Smooth muscle cell of the brain vasculature (primary cell): Measurements from ENCODE around the gene NOX5.

ENCODE experiments used
- DNase-seq: peaks from one replicate; pipeline ENCODE4 v3.0.0-alpha.2; 2012; ENCODE audit warnings: low read depth, low spot score

NOX5 gene

DNA sequence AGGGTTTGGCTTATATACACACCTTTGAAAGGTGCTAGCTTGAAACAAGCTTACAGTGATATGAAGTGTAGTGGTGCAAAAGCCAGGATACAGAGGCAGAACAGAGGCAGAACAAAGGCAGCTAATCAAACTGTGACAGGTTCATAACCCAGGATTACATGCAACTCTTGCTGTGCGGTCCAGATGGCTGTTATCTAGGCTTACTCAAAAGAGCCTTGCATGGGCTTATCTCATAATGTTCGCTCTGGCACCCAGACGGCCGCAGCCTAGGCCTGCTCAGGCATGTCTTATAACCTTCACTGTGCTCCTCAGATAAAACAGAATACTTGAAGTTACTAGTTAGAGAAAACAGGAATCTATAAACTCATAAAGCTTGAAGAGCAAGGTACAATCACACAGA, 22.8 kb upstream of the NOX5 start:
- DNase-seq = no peak

DNA sequence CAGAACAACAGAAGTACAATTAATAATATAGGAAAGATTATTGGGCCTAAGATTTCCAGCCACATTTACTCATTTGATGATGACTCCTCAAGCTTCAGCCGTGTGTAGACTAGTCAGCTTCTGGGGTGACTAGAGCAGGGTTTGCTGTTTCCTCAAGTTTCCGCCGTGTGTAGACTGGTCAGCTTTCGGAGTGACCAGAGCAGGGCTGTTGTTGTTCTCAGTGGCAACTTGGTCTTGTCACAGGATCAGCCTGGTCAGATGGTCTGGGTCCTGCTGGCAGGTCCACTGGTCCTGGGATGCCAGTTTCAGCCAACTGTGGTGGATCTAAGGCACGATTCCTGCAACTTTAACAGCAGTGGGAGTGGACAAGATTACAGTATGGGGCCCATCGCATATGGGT, 21.8 kb upstream of the NOX5 start:
- no peak for DNase-seq

DNA sequence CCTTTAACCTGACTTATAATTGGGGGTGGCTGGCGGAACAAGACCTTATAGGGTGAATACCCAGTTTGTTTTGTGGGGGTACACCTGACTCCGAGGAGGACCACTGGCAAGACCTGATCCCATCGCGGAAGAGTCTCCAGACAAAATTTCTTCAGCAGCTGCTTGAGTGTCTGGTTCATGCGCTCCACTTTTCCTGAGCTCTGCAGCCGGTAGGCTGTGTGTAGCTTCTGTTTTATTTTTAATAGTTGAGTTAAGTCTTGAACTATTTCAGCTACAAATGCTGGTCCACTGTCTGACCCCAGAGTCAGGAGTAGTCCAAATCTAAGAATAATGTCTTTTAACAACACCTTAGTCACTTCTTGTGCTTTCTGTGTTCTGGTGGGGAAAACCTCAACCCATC, 21.2 kb upstream of the NOX5 start:
- no peak for DNase-seq

DNA sequence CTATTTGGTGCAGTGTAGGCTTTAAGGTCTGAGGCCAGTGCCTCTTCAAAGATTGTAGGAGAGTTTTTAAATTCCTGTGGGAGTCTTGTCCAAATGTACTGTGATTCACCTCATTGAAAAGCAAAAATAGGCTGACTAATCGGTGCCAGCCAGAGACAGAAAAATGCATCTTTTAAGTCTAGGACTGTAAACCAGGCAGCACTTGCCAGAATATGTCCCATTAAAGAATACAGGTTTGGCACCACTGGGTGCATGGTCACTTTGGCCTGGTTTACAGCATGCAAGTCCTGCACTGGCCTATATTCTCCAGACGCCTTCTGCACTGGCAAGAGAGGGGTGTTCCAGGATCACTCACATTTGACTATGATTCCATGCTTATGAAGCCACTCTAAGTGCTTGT, 20.3 kb upstream of the NOX5 start:
- DNase-seq = no peak

DNA sequence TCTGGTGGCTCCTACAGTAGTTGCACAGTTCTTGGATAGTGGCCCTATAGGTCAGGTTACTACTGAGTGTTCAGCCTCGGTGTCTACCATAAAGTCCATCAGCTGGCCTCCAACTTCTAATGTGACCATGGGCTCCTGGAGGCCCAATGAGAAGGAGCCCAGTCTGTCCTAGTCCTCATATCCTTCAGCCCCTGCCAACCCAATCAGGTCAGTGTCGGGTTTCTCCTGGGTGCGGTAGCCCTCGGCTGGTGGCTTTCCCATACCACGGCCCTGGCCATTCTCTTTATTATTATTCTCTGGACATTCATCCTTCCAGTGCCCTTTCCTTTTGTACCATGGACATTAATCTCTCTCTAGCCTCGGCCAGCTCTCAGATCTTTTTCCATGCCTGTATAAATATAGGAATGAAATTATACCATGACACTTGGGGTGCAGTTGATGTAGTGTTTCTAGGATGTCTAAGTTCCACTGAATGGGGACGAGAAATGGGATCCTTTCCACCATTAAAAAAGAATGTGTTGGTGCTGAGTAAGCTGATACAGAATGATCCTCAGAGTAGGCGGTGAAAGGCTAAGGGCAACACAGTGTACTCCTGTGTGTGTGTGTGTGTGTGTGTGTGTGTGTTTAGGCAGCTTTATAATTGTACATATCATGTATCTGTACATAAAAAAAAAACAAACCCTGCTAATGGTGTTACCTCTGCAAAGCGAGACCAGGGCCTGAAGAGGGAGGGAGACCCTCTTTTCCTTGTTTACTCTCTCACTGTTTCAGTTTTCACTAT, 19.3 kb upstream of the NOX5 start:
- DNase-seq = no peak

DNA sequence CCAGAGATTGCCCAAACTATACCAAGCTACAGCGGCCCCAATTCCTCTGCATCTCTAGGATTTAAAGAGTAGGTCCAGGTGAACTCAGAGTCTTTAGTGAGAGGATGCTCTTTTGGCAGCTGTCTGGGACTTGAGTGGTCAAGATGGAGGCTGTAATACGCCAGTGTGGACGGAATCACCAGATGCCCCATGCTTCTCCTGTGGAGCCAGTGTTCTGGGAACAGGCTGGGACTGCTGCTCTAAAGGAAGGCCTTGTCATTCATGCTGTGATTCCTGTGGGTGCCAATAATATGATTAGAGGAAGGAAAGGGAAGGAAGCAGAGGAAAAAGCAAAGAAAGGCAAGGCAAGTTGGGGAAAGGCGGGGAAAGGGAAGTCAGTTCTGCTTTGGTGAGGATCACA, 17.4 kb upstream of the NOX5 start:
- no peak for DNase-seq

DNA sequence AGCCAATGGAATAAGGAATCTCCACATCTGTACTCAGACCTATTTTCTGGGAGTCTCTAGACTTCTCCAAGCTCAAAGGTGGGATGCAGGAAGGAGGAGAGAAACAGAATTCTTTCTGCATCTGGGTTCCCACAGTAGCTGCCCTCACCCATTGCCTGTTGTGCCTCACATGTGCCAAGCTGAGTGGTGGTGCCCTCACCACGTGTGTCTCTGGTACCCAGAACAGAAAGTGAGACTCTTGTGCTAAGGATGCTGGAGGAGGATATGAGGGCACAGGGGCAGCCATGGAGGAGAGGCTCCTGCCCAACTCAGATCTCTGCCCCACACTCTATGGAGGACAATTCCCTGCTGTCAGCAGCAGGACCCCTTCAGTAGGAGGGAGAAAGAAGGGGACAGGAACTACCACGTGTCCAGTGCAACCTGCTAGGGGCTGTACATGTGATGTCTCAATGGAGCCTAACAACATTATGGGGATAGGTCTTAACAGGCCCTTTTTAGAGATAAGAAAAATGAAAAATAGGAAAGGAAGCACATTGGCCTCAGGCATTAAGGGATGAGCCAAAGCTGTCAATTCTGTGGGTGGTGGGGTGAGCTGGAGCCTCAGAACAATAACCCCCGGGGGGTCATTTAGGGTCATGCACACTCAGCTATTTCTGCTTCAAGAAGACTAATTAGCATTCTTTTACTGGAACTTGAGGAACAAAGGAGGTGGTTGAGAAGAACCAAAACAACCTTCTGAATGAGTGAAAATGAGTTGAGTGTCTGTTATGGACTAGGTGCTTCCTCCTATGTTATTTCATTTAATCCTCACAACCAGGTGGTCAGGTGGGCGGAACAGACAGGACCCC, 16.3 kb upstream of the NOX5 start:
- no peak for DNase-seq

DNA sequence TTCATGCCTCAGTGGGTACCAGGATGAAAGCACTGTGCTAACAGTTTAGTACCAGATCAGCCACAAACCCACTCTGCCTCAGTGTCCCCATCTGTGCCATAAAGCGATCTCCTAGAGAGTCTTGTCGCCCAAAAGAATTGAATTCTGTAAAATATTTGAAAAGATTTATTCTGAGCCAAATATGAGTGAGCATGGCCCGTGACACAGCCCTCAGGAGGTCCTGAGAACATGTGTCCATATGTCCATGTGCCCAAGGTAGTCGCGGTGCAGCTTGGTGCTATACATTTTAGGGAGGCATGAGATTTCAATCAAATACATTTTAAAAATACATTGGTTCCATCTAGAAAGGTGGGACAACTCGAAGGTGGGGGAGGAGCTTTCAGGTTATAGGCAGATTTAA, 15.4 kb upstream of the NOX5 start:
- no peak for DNase-seq

DNA sequence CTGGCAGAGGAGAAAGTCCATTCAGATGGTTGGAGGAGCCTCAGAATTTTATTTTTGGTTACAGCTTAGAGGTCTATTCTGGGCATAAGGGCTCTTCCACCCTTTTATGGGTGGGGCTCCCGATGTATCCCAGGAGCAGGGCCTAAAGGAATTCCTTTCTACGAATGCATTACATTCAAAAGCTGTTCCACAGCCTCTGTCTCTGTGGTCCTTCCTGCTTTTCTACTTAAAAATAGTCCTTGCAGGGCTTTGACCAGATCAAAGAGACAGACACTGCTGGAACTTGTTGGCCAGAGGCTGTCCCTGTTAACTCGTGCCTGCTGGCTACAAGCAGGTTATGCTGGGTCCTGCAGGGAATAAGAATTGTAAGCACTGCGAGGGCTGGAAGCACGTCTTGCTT, 14.4 kb upstream of the NOX5 start:
- no peak for DNase-seq

DNA sequence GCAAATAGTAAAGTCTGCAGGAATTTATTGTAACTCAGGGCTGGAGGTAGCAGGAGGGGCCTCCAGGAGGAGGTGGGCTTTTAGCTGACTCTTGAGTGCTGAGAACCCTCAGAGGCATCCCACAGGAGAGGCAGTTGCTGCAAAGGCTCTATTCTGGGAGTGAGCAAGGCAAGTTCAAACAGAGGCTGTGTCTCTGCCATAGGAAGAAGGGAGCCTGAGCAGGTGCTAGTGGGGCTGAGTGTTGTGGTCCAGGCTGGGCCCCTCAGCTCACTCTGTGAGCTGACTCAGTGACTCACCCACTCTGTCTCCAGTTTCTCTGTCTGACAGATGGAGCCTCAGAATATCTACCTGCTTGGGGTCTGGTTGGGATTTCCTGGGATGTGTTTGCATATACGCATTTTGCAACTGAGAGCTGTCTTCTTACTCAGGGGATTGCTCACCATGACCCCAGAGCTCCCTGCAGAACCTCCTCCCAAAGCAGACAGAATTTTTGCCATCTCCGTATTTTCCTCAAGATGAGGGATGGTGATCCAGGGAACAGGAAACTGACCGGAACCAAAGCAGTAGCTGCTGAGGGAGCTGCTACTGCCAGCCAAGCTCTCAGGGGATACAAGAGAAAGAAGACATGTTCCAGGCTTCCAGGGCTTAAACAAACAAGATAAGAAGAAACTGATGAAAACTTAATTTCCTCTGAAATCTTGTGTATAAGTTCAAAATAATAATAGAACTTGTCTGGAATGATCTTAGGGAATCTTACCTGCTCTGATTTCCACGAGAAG, 13.6 kb upstream of the NOX5 start:
- no peak for DNase-seq

DNA sequence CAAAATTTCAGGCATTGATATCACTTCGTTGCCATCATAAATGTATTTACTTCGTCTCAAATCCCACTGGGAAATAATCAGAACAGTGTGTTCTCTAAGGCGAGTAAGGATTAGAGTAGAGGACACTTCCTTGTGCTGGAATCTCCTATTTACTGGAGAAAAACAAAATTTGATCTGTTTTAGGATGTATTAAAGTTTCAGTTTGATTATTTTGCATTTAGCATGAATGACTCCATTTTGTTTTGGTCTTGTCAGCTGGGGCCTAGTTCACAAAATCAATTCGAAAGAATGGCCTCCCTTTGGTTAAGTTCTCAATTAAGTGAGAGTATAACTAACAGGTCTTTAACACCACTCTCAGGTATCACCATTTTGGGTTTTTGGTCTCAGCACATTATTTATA, 11.7 kb upstream of the NOX5 start:
- DNase-seq = no peak

DNA sequence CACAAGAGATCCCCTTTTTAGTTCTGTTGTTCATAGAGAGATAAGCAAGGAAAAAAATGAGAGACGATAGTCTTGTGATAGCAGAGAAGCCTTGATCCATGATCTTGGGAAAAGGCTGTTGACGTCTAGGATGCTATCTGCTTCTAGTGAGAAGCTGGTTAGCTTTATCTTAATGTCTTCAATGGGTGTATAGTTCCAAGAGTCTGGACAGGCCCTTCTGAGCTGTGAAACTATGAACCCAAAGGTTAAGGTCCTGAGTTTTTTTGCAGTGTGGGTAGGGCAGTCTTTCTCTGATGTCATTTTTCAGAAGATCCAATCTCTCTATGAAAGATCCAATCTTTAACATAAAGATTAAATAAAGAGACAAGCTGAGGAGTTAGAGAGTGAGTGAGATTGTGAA, 10.5 kb upstream of the NOX5 start:
- DNase-seq = no peak

DNA sequence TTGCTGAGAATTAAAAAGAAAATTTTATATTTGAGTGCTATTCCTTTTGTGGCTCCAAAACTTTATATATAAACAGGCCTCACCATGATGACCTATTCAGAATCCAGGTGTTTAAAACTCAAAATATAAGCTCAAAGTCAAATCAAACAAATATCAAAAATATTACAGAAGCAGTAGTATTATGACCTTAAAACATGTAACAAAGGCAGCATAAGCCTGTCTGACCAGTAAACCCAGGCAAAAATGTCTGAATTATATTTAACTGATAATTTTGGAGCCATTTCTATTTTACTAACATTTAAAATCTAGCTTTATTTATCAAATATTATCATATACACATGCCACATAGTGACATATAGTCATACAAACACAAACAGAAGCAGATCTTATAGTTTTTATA, 6.4 kb upstream of the NOX5 start:
- no peak for DNase-seq

DNA sequence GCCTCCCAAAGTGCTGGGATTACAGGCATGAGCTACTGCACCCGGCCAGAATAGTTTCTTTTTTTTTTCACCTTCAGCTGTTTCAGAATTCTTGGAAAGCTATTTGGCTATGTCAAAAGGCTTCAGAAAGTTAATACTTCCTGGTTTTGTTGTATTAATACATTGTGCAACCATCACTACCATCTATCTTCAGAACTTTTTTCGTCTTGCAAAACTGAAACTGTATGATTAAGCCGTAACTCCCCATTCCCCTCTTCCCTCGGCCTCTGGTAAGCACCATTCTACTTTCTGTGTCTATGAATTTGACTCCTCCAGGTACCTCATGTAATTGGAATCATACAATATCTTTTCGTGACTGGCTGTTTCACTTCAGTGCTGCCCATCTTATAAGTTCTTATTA, 5.2 kb upstream of the NOX5 start:
- no peak for DNase-seq

DNA sequence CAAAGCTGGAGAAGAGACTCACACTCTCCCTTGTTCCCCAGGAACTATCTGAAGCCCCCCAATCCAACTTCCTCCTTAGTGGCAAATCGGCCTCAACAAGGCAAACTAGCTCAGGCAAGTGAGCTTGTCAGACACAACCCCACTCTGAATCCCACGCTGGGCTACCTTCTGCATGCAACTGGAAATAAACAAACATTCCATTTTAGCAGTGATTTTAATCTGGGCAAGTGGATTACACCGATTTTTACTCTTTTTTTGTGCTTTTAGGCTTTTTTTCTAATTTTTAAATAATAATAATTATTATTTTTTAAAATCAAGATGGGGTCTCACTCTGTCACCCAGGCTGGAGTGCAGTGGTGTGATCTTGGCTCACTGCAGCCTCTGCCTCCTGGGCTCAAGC, 2.9 kb upstream of the NOX5 start:
- DNase-seq = no peak

DNA sequence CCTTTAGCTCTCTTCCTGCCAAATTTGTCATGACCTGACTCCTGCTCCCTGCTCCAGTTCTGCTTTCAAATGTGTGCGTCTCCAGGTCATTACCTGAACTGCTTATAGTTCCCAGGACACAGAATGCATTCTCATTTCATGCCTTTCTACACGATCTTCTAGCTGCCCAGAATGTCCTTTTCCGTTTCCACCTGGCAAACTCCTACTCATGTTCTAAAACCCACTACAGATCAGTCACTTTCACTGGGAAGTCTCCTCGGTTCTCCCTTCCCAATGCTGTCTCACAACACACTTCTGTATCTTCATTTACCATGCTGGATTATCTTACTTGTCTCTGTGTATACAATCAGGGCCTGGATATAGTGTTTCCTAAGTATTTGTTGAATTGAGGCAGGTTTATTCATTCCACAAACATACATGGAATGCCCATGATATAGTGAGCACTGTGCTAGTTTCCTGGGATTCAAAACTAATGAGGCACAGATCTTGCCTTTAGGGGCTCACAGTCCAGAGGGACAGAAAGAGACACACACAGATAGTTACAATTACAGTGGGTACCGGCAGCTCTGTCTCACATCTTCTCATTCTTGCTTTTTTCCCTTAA, 1.6 kb upstream of the NOX5 start:
- DNase-seq = no peak

DNA sequence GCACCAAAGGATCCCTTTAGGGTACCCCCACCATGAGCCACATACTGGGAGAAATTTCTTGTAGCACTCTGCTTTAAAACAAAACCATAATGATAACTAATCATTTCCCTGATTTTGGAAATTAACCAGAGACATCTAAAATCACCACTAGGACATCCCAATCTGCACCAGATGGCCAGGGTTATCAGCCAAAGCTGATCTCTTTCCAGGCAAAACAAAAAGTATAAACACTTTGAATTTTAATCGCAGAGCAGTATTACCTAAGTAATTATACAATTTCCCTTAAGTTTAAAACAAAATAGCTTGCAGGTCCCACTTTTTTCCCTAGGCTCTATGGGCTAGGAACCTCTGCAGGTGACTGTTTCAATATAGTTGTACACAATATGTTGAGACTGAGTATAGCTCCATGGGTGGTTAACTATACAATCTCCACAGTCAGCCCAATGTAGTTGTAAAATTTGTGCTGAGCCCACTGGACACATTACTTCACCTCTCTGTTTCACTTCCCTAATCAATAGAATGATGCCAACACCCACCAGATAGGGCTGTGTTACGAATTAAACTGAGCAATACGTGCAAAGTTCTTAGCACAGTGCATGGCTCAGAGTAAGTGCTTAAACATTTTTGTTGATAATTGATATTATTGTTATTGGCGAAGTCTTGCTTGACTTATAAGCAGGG, 629 bp upstream of the NOX5 start:
- no peak for DNase-seq

DNA sequence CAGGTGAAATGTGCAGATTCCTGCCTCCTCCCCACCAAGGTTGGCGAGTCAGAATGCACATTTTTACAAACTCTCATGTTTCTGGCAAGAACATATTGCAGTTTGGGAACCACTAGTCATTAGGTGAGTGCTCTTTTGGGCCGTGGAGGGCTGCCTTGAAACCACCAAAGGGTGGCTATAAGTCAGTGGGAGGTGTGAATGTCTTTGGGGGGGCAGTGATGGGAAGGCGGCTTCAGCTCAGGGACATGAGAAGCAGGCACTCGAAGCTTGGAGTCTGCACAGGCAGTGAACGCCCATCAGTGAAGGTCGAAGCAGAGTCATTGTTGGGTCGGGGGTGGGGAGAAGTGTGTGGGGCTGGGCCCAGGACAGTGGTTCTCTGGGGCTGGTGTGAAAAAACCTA, 1.1 kb downstream of the NOX5 start:
- DNase-seq = no peak

DNA sequence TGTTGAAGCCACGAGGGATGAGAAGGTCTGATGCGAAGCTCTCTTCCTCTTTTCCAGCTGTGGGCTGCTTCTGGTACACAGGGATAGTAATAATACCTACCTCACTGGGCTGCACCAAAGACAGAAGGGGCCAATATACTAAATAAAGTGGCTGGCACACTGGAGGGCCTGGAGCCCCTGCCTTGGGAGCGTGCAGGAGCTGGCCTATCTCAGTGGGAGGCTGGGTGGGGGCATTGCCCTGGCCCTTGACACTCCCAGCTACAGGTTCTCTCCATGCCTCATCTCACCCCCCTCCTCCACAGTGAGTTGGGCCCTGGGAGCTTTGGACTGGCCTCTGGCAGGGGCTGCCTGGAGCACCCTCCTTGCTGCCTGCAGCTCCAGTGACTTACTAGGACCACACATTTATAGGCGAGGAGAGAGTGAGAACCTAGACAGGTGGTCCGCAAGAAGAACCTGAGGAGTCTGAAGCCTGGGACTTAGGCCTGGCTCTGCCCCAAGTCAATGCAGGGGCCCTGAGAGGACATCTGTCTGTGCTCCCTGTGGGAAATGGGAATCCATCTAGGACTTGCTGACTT, 1.6 kb downstream of the NOX5 start:
- DNase-seq = no peak

DNA sequence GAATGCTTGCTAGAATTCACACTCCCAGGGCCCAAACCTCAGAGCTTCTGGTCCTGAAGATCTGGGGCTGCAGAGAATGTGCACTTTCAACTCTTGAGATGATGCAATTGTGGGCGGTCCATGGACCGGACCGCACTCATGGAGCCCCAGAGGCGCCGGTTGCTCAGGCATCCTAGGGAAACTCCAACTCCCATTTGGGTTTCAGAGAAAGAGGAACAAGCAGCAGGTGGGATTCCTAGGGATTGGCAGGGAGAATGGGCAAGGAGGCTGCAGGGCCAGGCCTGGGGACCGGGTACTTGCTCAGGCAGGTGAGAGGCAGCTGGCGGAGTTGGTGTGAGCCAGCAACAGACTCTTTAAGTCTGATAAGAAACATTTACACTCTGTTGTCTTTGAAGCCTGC, 3.5 kb downstream of the NOX5 start:
- DNase-seq = no peak

DNA sequence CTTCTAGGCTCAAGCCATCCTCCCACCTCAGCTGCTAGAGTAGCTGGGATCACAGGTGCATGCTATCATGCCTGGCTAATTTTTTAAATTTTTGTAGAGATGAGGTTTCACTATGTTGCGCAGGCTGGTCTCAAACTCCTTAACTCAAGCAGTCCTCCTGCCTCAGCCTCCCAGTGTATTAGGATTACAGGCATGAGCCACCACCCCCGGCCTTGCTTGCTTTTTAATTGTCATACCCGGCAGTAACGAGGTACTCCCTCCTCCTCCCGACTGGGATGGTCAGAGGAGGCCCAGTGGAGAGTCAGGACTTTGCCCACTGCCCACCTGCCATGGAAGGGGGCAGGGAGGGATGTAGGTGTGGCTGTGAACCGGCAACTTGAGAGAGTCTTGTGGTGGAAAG, 4.5 kb downstream of the NOX5 start:
- DNase-seq = no peak
